Endothelial cell of umbilical vein (primary cell): ENCODE measurements around the gene CXCR3. TPM values are rescaled to one million over a fixed set of nuclear protein-coding genes. Genes with fewer than 3 reads are reported as not detected.
"Not testable (repeated sequence)": the region's sequence is repeated elsewhere in the genome, so short reads cannot be mapped to it uniquely, and the experiment has no call there.

ENCODE experiments used
- BruUV-seq: library from RNA; stranded (reverse); fragments of 400-500 nt; replicated peaks from 2 replicates; lab custom pipeline; 2021; lab: Mats Ljungman, UMichigan
- CTCF ChIA-PET: fragments of 300-600, 350-600 bp; sonication (Branson Sonifier 250); formaldehyde crosslinking; loops from one replicate; lab custom pipeline; 2021; ENCODE audit warnings: antibody characterized with exemption, inconsistent platforms; lab: Charles Lee
- POLR2A ChIA-PET: fragments of 300-600, 350-600 bp; sonication (Branson Sonifier 250); formaldehyde crosslinking; loops from one replicate; lab custom pipeline; 2021; ENCODE audit warnings: antibody characterized with exemption, inconsistent platforms; lab: Charles Lee
- DNase-seq: peaks from one replicate; pipeline ENCODE4 v3.0.0-alpha.2; 2011; ENCODE audit warnings: low read depth, low spot score
- FAIRE-seq: peaks from 2 replicates; lab custom pipeline; 2011; peaks lifted over from hg19 to GRCh38; lab: Jason Lieb, UNC
- H2AFZ ChIP-seq: 2 replicates; pipeline ENCODE4 v1.6.0; 2012; ENCODE audit warnings: low read depth, low read length, control low read depth, inconsistent platforms
- H3K27ac ChIP-seq: 2 replicates; pipeline ENCODE4 v1.5.1; 2011; ENCODE audit warnings: low read depth, mild to moderate bottlenecking, control low read depth, low read length, moderate library complexity; ENCODE audit not compliant: insufficient read depth
- H3K27me3 ChIP-seq, 2 experiments: 2 replicates each; pipeline versions ENCODE4 v1.6.0 to v1.6.1; 2011; ENCODE audit warnings: low read length in 2 of 2, mixed read lengths in 1 of 2; ENCODE audit not compliant: control insufficient read depth in 2 of 2, insufficient read depth in 2 of 2
- H3K36me3 ChIP-seq, 2 experiments: 2 replicates in 1 of 2; 3 replicates in 1 of 2; pipeline ENCODE4 v1.5.1; 2011; ENCODE audit warnings: low read length in 2 of 2, mild to moderate bottlenecking in 1 of 2, moderate library complexity in 1 of 2; ENCODE audit not compliant: control insufficient read depth in 2 of 2, insufficient read depth in 2 of 2; ENCODE audit errors: extremely low read depth in 1 of 2
- H3K4me1 ChIP-seq: 3 replicates; pipeline ENCODE4 v1.5.1; 2011; ENCODE audit warnings: mild to moderate bottlenecking, low read length; ENCODE audit not compliant: control insufficient read depth, insufficient read depth; ENCODE audit errors: extremely low read depth
- H3K4me2 ChIP-seq: 2 replicates; pipeline ENCODE4 v1.6.1; 2011; ENCODE audit warnings: low read length, control low read depth, mixed read lengths; ENCODE audit not compliant: insufficient read depth
- H3K4me3 ChIP-seq, 3 experiments: fragments of 200-600 bp in 1 of 3; sonication (generic), shearing (Covaris generic) in 1 of 3; replicated peaks in 1 of 3; 2 replicates each; pipeline ENCODE4 v1.5.1; 2011 to 2016; ENCODE audit warnings: control low read depth in 3 of 3, low read length in 3 of 3, mild to moderate bottlenecking in 2 of 3, inconsistent platforms in 1 of 3, low read depth in 1 of 3, moderate library complexity in 1 of 3; ENCODE audit not compliant: insufficient read depth in 1 of 3
- H3K79me2 ChIP-seq: 2 replicates; pipeline ENCODE4 v1.6.0; 2012; ENCODE audit warnings: low read length, inconsistent platforms; ENCODE audit not compliant: control insufficient read depth, insufficient read depth
- H3K9ac ChIP-seq: replicated peaks from 2 replicates; pipeline ENCODE3; 2011; ENCODE audit warnings: low read length, control low read depth; ENCODE audit not compliant: insufficient read depth; ENCODE audit errors: extremely low read depth
- H3K9me1 ChIP-seq: replicated peaks from 3 replicates; pipeline ENCODE4 v1.6.0; 2011; ENCODE audit warnings: mild to moderate bottlenecking, low read length; ENCODE audit not compliant: control insufficient read depth, insufficient read depth; ENCODE audit errors: extremely low read depth
- H3K9me3 ChIP-seq: replicated peaks from 2 replicates; pipeline ENCODE4 v1.5.1; 2012; ENCODE audit warnings: low read length, inconsistent platforms; ENCODE audit not compliant: control insufficient read depth, insufficient read depth
- H4K20me1 ChIP-seq: replicated peaks from 2 replicates; pipeline ENCODE3; 2011; ENCODE audit warnings: mild to moderate bottlenecking, low read length; ENCODE audit not compliant: control insufficient read depth, insufficient read depth; ENCODE audit errors: extremely low read depth
- CTCF ChIP-seq, 2 donors: IDR thresholded peaks; 1 replicate in 1 of 2; 2 replicates in 1 of 2; pipeline ENCODE4 v1.5.1; 2011; ENCODE audit warnings: low read length in 2 of 2, mild to moderate bottlenecking in 2 of 2, moderate library complexity in 2 of 2, control low read depth in 1 of 2, inconsistent platforms in 1 of 2, low read depth in 1 of 2; ENCODE audit not compliant: insufficient read depth in 1 of 2; ENCODE audit errors: extremely low read depth in 1 of 2
- EZH2 ChIP-seq: IDR thresholded peaks from 2 replicates; pipeline ENCODE4 v1.6.1; 2012; ENCODE audit warnings: borderline replicate concordance, low read depth, mild to moderate bottlenecking, moderate library complexity, low read length, inconsistent platforms; ENCODE audit not compliant: severe bottlenecking
- FOS ChIP-seq: IDR thresholded peaks from 2 replicates; pipeline ENCODE4 v1.6.1; 2011; ENCODE audit warnings: mild to moderate bottlenecking, low read length, moderate library complexity, borderline replicate concordance; ENCODE audit not compliant: insufficient read depth
- GATA2 ChIP-seq: IDR thresholded peaks from 2 replicates; pipeline ENCODE4 v1.7.0; 2011; ENCODE audit warnings: low read depth, mild to moderate bottlenecking, moderate library complexity, mixed read lengths, low read length; ENCODE audit not compliant: insufficient read length, insufficient read depth
- JUN ChIP-seq: IDR thresholded peaks from 2 replicates; pipeline ENCODE4 v1.6.1; 2011; ENCODE audit warnings: borderline replicate concordance, low read depth; ENCODE audit not compliant: insufficient read length, insufficient read depth
- MYC ChIP-seq: IDR thresholded peaks from one replicate; pipeline ENCODE4 v1.6.1; 2011; ENCODE audit warnings: mild to moderate bottlenecking, low read depth, low read length
- POLR2A ChIP-seq: IDR thresholded peaks from 2 replicates; pipeline ENCODE4 v1.6.1; 2012; ENCODE audit warnings: low read depth, mild to moderate bottlenecking, control low read depth, low read length
- POLR2AphosphoS5 ChIP-seq: IDR thresholded peaks from 2 replicates; pipeline ENCODE4 v1.6.1; 2012; ENCODE audit warnings: low read depth, mild to moderate bottlenecking, control low read depth, low read length, moderate library complexity; ENCODE audit not compliant: insufficient read depth
- dilution Hi-C: fragments of 300-500 bp; cut with MboI; formaldehyde crosslinking; loops from one replicate; pipeline ENCODE4 v1.15.0; 2019; ENCODE audit warnings: low sequenced_read_pairs; ENCODE audit not compliant: extremely low pct_ligation_motif_present
- intact Hi-C: fragments of 100-400 bp; cut with micrococcal nuclease; formaldehyde crosslinking; loops from one replicate; pipeline ENCODE4 v1.10.0; 2022
- polyA plus RNA-seq, 4 experiments: library from polyadenylated mRNA; depleted of rRNA in 3 of 4; stranded (reverse) in 3 of 4; unstranded in 1 of 4; fragments of >200 nt; gene quantifications; 2 replicates each; pipeline versions ENCODE4 v1.2.1 to v1.2.3, GENCODE V29; 2011 to 2012; ENCODE audit warnings: missing spikeins in 1 of 4
- total RNA-seq: library from RNA; stranded (reverse); gene quantifications from 2 replicates; pipeline ENCODE4 v1.2.3, GENCODE V29; 2021
- TF ChIP-seq, protein P1 (sequence below): IDR thresholded peaks from 2 replicates; pipeline ENCODE4 v1.6.1; 2011; ENCODE audit not compliant: insufficient read depth, insufficient read length

Gene CXCR3
- total and polyA plus RNA-seq, 2 donors (not counting 3 experiments of a cell fraction or from before 2014, with no cell fraction given) = not detected

- H3K9me3 ChIP-seq, H3K4me1 ChIP-seq, dilution Hi-C loops, H3K79me2 ChIP-seq, H3K27ac ChIP-seq, H3K9ac ChIP-seq, H3K4me3 ChIP-seq, FAIRE-seq, CTCF ChIA-PET, H3K9me1 ChIP-seq, H3K4me2 ChIP-seq, BruUV-seq, POLR2A ChIA-PET, H3K27me3 ChIP-seq, H3K36me3 ChIP-seq, DNase-seq, H4K20me1 ChIP-seq, H2AFZ ChIP-seq, intact Hi-C loops: not testable (repeated sequence)
Measured at GRCh38 chrX:71662654-71663053, 44.3 kb upstream of the CXCR3 start.

DNA sequence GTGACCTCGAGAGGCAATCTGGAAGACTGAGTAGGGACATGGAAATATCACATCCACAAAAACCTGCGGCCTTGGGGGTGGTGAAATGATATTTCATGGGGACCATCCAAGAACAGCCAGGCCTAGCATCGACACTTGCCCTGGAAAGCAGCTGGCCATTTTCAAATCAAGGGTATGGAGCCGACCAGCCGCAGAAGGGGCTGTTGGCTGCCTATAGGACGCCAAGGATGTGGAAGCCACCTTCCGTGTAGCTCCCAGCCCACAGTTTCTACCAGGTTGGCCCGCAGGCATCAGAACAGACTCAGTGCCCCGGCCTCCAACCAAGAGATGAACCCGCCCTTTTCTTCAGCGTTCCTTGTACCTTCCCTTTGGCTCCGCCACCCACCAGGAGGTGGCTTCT lies 43.6 kb upstream of the CXCR3 start:
- Histone ChIP-seq H3K9ac (no peak overlapping the region), H3K36me3 (no peaks in the 10 kb centered on the region), H3K4me2 (no peak overlapping the region), H3K4me3 (no peak overlapping the region), H4K20me1 (no peaks in the 10 kb centered on the region), H2AFZ (no peak overlapping the region), H3K4me1 (no peaks in the 10 kb centered on the region), H3K79me2 (no peaks in the 10 kb centered on the region), H3K9me1 (no peaks in the 10 kb centered on the region), H3K9me3 (no peaks in the 10 kb centered on the region), H3K27me3 (peaks cover 0 to 4% of the 10 kb centered on the region in 2 experiments), H3K27ac (no peak overlapping the region)
- POLR2A ChIA-PET = no interaction called here
- DNase-seq (no peak), FAIRE-seq (no peak)
- intact Hi-C loops (no loop called here), dilution Hi-C loops (no loop called here)
- TF ChIP-seq POLR2A = no peak
- no peak for TF ChIP-seq EZH2
- TF ChIP-seq CTCF (IDR thresholded peaks at IDR 0.05; ENCODE audit: extremely low read depth in 1 of 2, insufficient read depth in 1 of 2, low read depth in 1 of 2, low read length in 2 of 2) = no peak
- TF ChIP-seq, protein P1, sequence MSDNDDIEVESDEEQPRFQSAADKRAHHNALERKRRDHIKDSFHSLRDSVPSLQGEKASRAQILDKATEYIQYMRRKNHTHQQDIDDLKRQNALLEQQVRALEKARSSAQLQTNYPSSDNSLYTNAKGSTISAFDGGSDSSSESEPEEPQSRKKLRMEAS = no peak
- no peak for TF ChIP-seq MYC
- TF ChIP-seq POLR2AphosphoS5 = no peak
- no peak for TF ChIP-seq FOS
- TF ChIP-seq GATA2 = no peak
- no peak for TF ChIP-seq JUN
- CTCF ChIA-PET = no interaction called here
- BruUV-seq = no TSS peak
